ENCODE results near the gene DCTN2.
"Not testable (repeated sequence)": the region's sequence is repeated elsewhere in the genome, so short reads cannot be mapped to it uniquely, and the experiment has no call there.

DCTN2 gene

GRCh38 chr12:57546438-57547287 lies at the start of gene DCTN2:
TSS of gene DCTN2 (minus strand) at chr12:57547192. CDS start at chr12:57547063, 129 bp downstream.
- peak; percentile 26 to 99 for DNase-seq

GRCh38 chr12:57593187-57593586 lies 46.2 kb upstream of the DCTN2 start:
- DNase-seq, result no peak

- no peak for DNase-seq
Observed at GRCh38 chr12:57592551-57593165, 45.7 kb upstream of the DCTN2 start.

DNA sequence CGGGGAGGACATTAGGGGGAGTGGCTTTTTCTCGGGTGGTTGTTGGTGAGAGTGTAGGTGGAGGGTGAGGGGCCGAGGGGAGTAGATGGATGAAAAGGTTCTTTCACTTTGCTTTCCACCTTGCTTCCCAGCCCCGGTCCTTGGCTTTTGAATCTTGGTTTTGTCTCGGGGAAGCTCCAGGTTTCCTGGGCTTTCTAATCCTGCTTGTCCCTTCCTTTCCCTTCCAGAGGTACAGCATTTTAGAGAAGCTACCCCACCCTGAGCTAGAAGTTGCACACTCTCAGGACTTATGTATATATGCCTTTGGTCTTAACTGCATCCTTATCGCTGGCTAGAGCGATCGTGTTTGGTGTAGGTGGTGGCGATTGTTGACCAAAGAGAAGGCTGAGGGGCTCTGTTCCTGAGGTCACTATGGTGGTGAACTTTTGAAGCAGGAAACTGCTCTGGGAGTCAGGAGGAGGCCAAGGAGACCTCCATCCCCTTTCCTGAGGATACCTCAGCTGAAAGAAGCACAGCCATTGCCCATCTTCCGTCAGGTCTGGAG lies 44.9 kb upstream of the DCTN2 start:
- no peak for DNase-seq

DNA sequence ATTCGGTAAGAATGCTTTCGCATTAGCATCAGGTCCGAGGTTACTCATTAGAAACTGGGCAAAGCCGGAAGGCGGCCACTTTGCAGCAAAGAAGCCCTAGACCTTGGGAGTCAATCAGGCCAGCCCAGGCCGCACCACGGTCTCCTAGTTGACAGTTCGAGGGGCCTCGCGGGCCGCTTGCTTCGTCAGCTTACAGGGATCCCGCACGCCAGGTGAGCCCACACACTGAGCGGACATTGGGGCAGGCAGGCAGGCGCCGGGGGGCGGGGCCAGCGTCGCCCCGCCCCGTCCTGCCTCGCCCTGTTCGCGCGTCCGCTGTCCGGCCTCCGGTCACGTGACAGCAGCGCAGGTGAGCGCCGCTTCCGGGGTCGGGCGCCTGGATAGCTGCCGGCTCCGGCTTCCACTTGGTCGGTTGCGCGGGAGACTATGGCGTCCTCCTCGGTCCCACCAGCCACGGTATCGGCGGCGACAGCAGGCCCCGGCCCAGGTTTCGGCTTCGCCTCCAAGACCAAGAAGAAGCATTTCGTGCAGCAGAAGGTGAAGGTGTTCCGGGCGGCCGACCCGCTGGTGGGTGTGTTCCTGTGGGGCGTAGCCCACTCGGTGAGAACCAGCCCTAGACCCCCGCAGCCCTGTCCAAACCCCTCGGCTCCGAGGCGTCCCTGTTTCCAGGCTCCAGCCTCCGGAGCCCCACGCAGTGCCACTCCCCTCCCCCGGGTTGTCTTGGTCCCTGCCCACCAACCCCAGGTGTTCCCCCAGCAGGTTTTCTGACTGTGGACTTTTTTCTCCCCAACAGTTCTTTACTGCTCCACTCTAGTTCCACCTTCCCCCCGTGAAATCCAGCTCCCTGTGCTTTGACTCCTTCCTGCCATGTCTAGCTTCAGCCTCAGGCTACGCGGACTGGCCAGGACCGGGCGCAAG lies 44.1 kb upstream of the DCTN2 start, which contains the start of gene PIP4K2C:
PIP4K2C (plus strand) TSS at position 329 of the 918 bp plus-strand sequence; CDS start at position 427, 98 bp downstream.
- peak; percentile 37 to 46 for DNase-seq

DNA sequence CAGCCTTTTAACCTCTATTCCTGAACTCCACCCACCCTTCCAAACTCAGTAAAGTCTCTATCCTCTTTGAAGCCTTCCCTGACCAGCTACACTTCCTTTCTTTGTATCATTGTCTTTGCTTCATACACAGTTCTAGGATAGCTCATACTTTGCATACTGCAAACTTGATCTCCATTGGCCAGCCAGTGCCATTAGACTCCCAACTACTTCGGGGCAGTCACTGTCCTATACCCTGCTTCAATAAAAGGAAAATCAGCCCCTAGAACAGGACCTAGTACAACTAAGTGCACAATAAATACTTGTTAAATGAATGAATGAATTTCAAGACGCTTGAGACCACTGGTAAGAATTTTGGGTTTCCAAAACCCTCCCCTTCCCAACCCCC lies 43.5 kb upstream of the DCTN2 start:
- no peak for DNase-seq

DNA sequence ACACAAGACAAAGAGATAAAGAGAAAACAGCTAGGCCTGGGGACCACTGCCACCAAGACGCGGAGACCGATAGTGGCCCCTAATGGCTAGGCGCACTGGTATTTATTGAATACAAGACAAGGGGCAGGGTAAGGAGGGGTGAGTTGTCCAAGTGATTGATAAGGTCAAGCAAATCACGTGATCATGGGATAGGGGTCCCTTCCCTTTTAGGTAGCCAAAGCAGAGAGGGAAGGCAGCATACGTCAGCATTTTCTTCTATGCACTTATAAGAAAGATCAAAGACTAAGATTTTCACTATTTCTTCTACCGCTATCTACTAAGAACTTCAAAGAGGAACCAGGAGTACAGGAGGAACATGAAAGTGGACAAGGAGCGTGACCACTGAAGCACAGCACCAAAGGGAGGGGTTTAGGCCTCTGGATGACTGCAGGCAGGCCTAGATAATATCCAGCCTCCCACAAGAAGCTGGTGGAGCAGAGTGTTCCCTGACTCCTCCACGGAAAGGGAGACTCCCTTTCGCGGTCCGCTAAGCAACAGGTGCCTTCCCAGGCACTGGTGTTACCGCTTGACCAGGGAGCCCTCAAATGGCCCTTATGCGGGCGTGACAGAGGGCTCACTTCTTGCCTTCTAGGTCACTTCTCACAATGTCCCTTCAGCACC lies 42.1 kb upstream of the DCTN2 start:
- DNase-seq, result not testable (repeated sequence)

GRCh38 chr12:57586832-57587429 lies 39.9 kb upstream of the DCTN2 start:
- no peak for DNase-seq

DNA sequence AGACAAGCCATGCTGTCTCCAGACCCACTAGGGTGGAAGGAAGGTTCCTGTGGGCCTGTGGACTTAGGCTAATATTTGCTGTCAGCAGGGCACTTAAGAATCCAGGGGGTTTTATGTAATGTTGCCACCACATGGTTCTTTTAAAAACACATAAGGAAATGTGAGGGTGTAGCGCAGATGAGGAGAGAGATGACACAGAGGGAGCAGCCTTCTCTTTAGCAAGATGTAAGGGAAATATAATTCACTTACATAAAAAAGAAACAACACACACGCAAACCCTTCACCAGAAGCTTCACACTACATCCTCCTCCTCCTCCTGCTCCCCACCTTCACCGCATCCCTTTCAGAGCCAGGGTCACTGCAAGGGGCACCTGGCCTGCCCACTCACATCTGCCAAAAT lies 39.1 kb upstream of the DCTN2 start:
- no peak for DNase-seq

GRCh38 chr12:57585156-57585555 lies 38.2 kb upstream of the DCTN2 start:
- DNase-seq, result no peak

GRCh38 chr12:57584690-57585089 lies 37.7 kb upstream of the DCTN2 start:
- peak in 1 of 2 experiments; percentile 4 for DNase-seq

DNA sequence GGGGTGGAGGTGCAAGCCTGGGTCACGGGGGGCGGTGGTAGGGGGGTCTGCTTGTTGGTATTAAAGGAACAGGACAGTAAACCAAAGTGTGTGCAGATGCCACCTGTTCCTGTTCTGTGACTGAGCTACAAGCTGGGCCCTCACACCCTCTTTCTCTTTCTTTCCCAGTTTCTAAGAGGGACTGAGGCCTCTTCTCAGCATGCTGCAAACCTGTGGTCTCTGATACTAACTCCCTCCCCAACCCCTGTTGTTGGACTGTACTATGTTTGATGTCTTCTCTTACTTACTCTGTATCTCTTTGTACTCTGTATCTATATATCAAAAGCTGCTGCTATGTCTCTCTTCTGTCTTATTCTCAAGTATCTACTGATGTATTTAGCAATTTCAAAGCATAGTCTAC lies 37.1 kb upstream of the DCTN2 start:
- DNase-seq, result no peak

- peak; percentile 86 to 88 for DNase-seq
Observed at GRCh38 chr12:57583008-57583831, 36.2 kb upstream of the DCTN2 start.

DNA sequence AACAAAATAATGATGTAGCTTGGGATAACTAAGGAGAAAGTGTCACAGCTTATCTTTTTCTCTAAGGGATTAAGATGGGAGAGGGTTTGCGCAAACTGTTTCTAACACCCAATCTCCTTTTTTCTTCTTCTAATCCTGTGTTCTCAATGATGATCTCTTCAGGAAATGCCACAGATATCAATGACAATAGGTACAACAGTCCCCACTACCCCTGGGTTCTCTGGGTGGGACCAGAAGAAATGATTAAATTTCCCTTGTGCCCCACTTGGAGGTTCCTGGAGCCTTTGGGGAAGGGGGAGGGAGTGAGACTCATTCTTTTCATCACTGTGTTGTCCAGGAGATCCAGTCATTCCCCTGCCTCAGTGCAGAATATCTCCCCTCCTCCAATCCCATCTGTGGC lies 35.4 kb upstream of the DCTN2 start:
- DNase-seq, result no peak

DNA sequence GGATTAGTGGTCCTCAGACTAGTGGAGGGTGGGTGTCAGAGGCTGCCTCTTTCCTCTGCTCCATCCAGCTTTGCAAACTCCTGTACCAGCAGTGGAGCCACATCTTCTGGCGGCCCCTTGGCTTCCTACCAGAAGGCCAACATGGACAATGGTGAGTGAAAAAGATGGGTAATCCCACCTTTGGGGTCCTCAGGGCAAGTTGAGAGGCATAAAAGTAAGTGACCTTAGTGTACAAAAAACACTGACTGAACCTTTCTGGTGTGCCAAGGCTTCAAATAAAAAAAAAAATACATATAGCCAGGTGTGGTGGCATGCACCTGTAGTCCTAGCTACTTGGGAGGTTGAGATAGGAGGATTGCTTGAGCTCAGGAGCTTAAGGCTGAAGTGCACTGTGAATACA lies 34.8 kb upstream of the DCTN2 start:
- no peak for DNase-seq

- DNase-seq, result no peak
Observed at GRCh38 chr12:57580466-57580795, 33.4 kb upstream of the DCTN2 start.

DNA sequence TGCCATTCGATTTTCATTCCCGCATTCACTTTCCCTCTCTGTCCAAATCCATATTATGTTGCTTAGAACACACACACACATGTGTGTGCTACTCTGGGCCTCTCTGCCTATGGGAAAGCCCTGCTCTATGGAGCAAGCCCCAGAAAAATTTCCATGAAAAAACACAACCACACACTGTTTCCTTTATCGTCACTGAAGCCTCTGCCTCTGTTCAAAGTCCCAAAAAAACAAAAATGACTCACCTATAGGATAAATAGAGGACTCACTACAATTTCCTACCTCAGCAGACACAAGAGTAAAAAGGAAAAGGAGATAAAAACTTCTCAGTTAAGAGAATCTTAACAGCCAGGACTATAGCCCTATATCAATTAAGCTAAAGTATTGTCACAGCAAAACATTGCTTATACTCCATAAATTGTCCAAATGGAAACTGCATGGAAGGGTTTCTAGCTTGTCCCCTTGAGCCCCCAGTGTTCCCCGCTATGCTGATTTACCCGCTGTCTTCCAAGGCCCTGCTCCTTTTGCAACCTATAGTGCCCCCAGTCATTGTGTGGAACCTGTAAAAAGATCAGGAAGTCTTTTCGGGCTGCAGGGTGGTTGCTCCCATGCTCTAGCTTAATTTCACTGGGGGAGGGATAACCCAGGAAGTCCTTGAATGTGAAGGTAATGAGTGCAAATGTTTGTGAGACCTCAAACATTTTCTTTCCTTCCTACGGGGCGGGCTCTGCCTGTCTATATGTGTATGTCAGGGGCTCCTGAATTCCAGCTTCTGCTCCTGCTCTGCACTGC lies 32.9 kb upstream of the DCTN2 start:
- no peak for DNase-seq

DNA sequence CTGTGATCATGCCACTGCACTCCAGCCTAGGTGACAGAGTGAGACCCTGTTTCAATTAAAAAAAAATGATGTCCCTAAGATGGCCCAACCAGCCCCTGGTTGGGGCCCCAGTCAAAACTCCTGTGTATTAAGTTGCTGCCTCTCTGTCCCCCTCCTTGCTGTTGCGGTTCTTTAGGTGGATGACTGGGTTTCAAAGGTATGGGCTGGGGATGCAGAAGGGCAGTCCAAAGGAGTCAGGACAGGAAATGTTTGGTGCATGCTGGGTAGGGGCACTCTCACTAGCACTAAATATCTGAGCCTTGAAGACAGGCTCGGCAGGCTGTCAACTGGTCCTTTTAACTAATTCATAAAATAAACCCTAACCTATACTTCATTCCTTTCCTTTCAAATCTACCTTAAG lies 32.0 kb upstream of the DCTN2 start:
- DNase-seq, result no peak

DNA sequence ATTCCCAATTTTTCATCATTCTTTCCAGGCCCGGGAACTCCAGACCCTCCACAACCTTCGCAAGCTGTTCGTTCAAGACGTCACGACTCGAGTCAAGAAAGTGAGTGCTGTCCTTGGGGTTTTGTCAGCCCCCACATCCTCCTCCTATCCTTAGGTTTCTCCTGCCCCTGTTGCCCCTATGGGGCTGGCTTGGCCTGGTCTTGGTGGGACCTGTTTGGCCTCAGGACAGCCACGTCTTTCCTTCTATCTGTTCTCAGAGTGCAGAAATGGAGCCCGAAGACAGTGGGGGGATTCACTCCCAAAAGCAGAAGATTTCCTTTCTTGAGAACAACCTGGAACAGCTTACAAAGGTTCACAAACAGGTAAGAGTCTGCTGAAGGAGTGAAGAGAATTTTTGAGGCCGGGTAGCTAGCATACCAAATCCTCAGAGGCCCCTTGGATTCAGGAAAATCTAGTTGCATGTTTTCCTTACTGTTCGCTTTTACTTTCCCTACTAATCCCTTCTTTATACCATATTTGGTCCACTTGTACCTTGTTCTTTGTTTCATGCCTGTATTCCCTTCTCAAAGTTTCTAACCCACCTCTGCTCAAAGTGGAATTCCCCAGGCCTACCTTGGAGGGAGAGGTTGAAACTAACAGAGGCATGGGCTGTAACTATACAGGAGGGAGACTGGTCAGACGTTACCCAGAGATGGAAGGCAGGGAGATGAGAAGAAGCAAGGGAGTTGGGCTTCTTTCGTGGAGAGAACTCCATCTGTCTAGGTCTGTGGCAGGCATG lies 31.2 kb upstream of the DCTN2 start:
- no peak for DNase-seq
